NCI-H460 (cell line): ENCODE measurements around the gene PYCR2. TPM values are rescaled to one million over a fixed set of nuclear protein-coding genes. Genes with fewer than 3 reads are reported as not detected.

Experiments used
- DNase-seq: peaks from one replicate; pipeline ENCODE4 v3.0.0-alpha.2; 2016; ENCODE audit warnings: low read depth; ENCODE audit errors: extremely low read depth
- total RNA-seq: library from RNA; depleted of rRNA; stranded (reverse); fragments of >200 nt; shearing (Covaris generic); gene quantifications from 2 replicates; pipeline ENCODE4 v1.2.3, GENCODE V29; 2014

PYCR2 gene
- total RNA-seq, 1 experiment from 2014 or later = 114 TPM

DNA sequence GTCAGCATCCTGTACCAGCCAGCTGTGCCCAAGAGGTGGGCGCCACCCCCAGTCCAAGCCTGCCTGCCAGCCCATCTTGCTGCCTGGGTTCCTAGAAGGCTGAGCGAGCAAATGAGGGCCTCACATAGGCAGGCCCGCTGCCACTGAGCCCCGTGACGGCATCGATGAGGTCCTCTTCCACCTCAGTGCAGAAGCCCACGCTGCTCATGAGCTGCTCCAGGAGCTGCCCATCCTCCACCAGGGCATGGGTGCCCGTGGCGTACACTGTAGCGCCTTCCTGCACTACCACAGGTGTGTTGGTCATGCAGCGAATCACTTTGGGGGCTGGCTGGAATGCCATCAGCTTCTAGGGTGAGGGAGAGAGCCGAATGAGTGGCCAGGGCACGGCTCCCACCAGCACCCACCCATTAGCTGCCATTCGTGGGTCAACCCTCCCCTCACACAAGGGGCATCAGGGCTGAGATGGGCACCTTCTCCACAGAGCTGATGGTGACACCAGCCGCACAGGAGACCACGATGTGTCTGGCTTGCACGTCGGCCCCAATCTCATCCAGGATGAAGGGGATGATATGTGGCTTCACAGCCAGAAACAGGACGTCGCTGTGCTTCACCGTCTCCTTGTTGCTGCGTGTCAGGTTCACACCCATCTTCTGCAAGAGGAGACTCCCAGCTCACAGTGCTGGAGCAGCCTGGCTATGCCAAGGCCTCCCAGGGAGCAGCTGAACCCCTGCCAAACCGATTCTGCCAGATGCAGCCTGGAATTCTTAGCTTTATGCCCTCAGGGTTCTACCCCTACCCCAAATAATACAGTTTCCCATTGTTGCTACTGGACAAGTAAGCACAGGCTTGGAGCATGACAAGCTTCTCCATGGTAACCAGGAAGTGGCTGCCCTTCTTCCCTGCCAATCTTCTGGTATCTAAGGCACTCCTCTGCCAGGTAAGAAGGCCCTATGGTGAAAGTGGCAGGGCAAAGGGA lies 2.0 kb downstream of the PYCR2 start:
- DNase-seq = no peak

DNA sequence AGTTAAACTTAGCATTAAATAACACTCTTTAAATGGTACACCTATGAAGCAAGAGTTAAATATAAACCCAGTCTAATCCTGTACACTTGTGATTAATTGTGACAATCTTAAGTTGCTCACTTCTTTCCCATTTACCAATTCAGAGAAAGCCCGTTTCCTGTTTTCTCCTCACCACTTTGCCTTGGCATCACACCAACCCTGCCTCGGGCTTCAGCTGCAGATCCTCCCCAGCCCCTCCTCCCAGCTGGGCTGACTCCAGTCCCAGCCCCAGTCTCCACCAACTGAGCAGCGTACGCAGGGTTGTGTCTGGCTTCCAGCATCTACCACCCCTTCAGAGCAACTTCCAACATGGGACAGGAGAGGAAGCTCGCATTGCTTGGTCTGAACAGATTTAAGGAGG lies 4.1 kb downstream of the PYCR2 start:
- no peak for DNase-seq

DNA sequence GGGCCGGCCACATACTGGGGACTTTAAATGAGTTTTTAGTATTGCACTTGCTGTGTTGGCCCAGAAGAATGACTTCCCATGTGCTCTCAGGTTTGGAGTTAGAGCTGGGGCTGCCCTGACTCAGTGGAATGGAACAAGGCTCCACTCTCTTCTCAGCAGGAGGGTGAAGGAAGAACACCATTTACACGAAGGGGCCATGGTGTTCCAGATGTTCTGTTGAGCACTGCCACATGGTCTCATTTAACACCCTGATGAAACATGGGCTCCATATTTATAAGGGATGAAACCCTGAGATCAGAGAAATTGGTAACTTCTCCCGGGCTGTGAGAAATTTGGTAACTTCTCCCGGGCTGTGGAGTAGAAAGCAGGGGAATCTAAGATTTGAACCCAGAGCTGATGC lies 5.8 kb downstream of the PYCR2 start:
- DNase-seq = no peak

DNA sequence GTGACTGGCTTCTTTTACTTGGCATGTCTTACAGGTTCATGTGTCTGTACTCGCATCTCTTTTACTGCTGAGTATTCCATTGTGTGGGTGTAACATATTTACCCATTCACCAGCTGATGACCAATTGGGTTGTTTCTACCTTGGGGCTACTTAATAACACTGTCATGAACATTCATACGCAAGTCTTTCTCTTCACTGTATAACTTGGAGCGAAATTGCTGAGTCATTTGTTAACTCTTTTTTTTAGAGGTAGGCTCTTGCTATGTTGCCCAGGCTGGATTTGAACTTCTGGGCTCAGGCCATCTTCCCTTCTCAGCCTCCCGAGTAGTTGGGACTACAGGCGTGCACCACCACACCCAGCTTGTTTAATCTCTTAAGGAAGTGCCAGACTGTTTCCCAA lies 6.5 kb downstream of the PYCR2 start:
- no peak for DNase-seq

DNA sequence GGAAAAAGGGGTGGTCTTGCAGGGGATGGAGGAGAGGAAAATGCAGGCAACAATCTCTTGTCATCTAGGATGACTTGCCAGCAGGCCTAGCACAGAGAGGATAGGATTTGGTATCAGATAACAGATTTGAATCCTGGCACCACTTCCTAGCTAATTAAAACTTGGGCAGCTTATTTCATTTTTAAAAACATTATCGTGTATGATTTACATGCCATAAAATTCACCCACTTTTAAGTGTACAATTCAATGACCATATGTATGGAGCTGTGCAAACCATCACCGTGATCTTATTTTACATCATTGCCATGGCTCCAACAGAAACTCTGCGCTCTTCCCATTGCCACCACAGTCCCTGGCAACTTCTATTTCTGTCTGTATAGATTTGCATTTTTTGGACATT lies 6.9 kb downstream of the PYCR2 start:
- no peak for DNase-seq

DNA sequence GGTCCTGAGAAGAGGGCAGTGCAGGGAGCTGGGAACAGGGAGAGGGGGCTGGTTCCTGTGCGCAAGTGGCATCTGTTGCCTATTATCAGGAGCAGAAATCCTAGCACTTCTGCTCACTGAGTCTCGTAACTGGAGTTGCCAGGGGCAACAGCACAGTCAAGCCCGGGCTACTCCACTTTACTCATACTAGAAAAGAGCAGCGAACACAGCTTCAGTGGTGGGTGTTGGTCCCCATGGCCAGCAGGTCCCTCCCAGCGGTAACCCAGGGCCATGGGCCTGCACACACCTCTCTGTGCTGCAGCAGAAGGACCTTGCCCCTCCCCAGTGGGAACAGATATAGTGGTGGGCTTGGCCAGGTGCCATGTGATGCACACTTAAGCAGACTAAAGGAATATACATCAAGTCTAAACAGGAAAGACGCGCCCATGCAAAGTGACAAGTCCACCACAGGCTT lies 8.5 kb downstream of the PYCR2 start:
- DNase-seq = no peak

DNA sequence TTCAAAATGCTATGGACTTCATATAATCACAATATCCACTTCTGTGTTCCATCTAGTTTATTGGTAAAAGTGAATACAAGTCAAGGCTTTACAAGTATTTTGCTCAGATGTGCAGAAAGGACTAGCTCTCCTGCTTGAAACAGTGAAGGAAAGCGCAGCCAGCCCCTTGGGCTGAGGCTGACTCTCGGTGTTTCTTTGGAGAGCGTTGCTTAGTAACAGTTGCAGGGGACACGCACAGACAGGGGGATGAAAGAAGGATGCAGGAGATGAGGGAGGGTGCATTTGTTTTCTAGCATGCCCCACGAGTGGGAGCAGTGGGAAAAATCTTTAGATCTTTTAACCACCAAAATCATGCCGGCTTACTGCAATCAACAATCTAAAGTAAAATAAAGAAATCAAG lies 9.1 kb downstream of the PYCR2 start:
- DNase-seq = no peak

DNA sequence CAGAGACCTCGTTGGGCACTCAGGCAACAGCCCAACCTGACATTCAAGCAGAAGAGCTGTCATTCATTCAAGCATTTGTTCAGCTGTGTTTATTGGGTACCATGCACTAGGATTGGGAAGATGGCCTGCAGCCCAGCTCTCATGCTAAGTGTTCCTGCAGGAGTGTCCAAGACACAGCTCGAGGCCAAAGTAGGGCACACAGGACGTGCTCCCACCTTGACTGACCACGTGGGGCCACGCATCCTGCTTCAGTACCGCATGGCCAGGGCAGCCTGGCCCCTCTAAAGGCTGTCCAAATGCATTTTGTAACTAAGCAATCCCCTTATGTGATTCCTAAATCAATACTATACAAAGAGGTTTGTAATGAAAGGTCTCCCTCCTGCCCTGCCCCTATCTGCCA lies 9.7 kb downstream of the PYCR2 start:
- DNase-seq = no peak

DNA sequence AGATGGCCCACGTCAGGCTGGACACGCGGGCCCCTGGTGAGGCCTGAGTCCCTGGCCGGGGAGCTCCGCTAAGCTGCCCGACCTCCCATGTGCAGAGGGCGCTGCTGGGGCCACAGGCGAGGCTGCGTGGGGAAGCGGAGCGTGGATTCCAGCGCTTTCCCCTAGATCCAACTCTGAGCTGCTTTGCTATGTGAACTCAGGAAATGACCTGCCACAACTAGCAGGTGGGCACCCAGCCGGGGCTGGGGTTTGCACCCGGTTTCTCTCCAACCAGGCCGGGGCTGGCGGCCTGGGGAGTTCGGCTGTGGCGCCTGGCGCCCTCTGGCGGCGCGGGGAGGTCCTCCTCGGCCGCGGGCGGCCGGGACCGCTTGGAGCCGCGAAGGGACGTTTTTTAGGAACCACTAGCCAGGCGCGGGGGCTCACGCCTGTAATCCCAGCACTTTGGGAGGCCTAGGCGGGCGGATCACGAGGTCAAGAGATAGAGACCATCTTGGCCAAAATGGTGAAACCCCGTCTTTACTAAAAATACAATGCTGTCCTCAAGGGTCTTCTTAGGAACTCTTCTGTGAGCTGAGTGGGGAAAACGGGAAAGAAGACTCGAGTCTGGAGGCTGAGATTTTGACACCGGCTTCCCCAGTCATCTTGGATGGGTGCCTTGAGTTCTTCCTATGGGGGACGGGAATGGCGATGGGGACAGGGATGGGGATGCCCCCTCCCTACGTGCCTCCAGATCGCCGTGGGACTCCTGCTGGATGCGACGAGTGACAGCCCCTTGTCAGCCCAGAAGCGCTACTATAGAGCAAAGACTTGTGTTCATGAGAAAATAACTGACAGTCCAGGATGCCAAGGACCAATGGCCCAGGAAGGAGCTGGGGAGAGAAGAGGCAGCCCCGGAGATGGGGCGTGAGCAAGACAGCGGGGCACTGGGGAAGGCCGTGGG lies 12.6 kb downstream of the PYCR2 start:
- peak; percentile 53 for DNase-seq

DNA sequence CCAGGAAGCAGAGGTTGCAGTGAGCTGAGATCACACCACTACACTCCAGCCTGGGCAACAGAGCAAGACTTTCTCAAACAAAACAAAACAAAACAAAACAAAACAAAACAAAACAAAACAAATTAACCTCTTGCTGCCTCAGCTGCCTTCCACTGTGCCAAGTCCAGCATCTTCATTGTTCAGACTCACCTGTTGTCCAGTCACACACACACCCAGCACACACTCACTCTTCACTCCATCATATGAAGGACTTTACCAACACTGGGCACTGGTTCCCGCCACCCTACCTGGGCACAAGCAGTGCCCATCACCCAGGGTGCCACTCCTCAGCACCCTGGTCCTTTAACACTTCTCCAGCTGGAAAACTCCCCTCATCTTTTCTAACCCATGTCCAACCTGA lies 14.6 kb downstream of the PYCR2 start:
- DNase-seq = no peak

DNA sequence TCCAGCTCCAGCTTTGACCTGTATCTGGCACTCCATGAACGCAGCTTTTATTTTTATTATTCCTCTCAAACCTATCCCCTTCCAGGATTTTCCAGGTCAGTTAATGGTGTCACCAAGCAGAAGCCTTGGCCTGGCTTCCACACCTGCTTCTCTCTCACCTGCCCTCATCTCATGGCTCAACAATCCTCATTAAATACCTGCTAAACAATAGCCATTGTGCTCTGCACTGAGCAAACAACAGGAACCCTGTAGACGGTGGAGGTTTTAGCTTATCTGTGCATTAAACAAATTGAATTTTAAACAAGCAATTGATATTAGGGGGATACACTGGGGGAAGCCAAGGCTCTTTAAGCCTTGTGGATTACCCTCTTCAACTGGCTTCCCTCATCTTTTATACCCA lies 15.3 kb downstream of the PYCR2 start:
- no peak for DNase-seq

DNA sequence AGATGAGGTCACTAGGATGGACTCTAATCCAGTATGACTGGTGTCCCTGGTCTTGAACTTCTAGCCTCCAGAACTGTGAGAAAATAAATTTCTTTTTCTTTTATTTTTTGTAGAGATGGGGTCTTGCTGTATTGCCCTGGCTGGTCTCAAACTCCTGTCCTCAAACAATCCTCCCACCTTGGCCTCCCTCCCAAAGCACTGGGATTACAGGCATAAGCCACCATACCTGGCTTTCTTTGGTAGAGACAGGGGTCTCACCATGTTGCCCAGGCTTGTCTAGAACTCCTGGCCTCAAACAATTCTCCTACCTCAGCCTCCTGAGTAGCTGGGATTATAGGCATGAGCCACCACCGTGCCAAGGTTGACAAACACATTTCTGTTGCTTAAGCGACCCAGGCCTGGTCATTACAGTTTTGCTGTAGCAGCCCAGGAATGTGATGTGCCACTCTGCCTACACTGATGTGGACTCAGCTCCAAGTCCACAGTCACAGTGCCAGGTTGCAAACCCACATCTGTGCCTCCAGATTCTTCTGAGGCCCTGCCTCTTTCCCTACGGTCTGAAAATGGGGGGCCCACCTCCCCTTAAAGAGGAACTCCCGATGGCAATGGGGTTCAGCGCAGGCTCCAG lies 15.9 kb downstream of the PYCR2 start:
- no peak for DNase-seq

DNA sequence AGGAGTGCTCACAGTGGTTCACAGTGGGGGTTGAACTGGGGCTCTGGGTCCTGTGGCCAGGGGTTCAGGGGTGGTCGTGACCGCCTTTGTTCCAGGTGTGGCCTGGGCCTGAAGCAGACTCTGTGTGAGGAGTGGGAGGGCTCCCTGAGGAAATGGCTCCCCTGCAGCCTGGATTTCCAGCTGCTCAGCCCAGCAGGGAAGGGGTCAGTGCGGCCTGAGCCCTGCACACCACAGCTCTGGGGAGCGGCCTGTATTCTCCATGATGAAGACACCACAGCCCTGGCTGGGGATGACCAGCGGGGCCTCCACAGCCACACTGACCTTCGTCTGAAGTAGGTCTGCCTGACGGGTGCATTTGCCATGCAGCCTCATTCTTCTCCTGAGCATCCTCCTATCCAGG lies 16.7 kb downstream of the PYCR2 start:
- DNase-seq = no peak

DNA sequence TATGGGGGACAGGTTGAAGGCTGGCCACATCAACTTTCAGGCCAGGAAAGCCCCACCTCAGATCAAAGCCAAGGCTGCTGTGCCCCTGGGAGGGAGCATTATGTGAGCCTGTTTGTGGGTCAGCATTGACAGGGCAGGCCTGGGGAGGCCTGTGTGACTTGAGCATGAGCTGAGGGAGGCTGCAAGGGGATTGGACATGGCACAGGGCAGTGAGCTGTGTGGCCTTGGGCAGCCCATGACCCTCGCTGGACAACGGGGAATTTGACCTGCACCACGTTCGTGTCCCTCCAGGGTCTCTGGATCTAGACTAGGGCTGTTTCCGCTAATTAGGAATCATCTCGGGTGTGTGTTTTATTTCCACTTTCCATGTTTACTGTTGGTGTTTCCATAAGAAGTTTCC lies 17.6 kb downstream of the PYCR2 start:
- DNase-seq = no peak

DNA sequence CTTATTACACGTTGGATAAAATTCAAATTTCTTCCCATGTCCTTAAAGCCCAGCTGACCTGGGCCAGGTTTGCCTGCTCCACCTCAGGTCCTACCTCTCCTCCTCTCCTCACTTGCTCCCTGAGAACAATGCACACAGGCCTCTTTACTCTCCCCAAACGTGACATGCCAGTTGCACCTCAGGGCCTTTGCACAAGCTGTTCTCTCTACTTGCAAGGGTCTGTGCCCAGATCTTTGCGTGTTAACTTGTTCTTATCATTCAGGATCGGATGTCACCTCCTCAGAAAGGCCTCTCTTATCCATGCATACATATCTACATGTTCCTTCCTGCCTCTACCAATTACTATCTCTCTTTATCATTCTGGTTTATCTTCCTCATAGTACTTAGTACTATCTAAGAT lies 20.4 kb downstream of the PYCR2 start:
- no peak for DNase-seq

DNA sequence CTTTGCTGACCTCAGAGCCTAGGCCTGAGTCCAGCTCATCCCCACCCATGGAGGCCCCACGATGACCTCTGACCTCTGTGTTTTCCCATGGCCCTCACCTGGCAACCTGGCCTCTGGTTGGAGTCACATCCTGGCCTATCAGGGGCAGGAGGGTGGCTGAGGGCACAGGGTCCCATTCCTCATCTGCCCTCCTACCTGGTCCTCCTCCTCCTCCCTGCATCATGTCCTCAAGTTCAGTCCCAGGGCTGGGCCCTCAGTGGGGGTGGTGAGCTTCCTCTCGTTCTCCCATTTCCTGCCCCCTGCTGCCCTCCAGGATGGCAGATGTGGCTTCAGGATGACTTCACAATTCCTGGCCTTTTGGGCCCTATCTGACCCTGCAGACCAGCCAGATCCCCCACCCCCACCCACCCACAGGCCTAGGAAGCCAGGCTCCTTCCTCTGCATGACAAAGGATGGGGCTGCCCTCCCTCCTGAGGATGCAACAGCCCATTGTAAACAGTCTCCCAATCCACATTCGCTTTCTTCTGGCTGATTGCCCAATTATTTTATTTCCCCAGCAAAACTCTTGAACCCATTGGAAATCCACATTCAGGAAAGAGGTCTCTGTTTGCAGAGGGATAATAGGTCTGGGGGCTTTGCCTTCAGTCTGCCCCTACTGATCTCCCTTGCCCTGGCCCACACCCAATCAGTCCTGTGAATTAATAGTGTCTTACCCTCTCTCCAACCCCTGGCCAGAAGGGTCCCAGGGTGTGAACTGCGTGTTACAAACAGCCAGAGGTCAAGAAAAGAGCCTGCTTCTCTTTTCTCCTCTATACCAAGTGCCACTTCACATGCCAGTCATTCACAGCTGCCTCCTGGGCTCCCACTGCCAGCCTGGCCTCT lies 24.8 kb downstream of the PYCR2 start:
- no peak for DNase-seq

DNA sequence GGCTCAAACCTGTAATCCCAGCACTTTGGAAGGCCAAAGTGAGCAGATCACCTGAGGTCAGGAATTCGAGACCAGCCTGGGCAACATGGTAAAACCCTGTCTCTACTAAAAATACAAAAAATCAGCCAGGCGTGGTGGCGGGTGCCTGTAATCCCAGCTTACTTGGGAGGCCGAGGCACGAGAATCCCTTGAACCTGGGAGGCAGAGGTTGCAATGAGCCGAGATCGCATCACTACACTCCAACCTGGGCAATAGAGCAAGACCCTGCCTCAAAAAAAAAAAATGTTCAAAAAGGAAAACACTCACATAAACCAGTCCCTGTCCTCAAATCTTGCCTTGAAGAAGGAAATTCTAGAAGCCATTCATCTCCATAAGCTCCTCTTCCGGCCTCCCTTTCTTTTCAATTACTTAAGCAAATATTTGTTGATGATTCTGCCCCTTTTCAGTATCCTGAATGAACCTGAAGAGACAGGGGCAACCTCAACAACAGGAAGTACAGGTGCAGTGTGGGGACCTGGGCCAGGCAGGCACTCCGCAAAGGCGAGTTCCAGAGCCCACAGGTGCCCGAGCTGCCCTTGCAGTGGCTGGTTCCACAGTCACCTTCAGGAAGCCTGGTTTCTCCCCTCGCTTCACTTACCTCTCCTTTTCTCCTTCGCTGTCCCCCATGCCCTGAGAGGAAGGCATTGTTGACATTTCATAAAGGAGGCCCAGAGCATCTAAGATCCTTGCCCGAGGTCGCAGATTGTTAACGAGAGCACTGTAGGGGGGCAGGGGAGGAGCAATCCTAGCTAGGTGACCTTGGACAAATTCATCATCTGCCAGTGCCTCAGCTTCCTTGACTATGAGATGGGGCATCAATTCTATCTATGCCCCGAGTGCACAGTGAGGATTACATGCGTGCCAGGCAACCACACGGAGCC lies 26.2 kb downstream of the PYCR2 start:
- no peak for DNase-seq

DNA sequence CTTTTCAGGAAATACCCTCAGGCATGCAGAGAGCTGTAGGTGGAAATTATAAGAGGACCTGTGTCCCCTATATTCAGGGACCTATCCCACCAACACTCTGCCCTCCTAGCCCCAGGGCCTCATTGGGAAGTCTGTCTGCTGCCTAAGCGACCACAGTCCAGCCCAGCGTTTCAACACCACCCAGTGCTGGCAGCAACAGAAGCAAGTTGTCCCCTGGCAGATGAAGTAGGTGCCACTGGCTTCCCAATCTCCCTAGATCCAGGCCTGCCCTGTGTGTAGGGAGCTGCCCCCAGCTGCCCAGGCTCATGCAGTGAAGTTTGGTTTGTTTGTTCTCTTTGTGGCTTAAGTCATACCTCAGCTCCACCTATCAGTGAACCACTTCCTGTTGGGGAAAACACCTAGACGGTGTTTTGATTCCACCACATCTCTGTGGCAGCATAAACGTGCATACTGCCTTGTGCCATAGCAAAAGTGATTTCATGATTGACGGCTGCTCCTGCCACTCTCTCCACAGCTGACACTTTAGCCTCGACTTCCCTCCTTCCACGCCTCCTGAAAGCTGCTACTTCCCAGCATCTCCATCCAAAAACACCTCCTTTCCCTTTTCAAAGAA lies 27.0 kb downstream of the PYCR2 start:
- DNase-seq = no peak

DNA sequence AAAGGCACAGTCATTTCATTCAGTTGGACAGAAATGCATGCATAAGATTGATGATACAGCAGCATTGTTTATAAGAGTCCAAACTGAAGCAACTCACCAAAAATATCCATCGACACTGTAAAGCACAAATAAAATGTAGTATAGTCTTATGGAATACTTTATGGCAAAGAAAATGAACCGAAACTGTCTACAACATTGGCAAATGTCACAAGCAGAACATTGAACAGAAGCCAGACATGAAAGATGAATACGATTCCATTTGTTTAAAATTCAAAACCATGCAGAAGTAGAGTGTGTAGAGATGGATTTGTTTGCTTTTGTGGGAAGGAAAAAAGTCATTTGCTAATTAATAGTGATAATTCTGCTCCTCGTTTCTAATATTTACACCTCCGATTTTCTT lies 27.6 kb downstream of the PYCR2 start:
- no peak for DNase-seq
